Gastrocnemius medialis (tissue), 4 donors: ENCODE results near the gene COMMD8.

Source experiments
- POLR2A ChIP-seq, 2 donors: fragments of 450-650 bp; IDR thresholded peaks; one replicate each; pipeline ENCODE4 v1.6.1; 2017; ENCODE audit warnings: antibody characterized with exemption in 2 of 2, mild to moderate bottlenecking in 2 of 2, moderate library complexity in 2 of 2
- TF ChIP-seq, protein P1 (sequence below), 5 experiments: fragments of 450-650 bp in 3 of 5; fragments of 200-600 bp in 2 of 5; sonication (generic) in 2 of 5; IDR thresholded peaks in 4 of 5; conservative IDR thresholded peaks in 1 of 5; 1 replicate in 4 of 5; 2 replicates in 1 of 5; pipeline ENCODE4 v1.5.1; 2016 to 2019; ENCODE audit warnings: antibody characterized with exemption in 5 of 5, mild to moderate bottlenecking in 3 of 5, moderate library complexity in 3 of 5

GRCh38 chr4:47500776-47501175, 37.3 kb upstream of the COMMD8 start:
- no peak for TF ChIP-seq POLR2A (IDR thresholded peaks at IDR 0.05)
- TF ChIP-seq, protein P1, sequence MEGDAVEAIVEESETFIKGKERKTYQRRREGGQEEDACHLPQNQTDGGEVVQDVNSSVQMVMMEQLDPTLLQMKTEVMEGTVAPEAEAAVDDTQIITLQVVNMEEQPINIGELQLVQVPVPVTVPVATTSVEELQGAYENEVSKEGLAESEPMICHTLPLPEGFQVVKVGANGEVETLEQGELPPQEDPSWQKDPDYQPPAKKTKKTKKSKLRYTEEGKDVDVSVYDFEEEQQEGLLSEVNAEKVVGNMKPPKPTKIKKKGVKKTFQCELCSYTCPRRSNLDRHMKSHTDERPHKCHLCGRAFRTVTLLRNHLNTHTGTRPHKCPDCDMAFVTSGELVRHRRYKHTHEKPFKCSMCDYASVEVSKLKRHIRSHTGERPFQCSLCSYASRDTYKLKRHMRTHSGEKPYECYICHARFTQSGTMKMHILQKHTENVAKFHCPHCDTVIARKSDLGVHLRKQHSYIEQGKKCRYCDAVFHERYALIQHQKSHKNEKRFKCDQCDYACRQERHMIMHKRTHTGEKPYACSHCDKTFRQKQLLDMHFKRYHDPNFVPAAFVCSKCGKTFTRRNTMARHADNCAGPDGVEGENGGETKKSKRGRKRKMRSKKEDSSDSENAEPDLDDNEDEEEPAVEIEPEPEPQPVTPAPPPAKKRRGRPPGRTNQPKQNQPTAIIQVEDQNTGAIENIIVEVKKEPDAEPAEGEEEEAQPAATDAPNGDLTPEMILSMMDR (IDR thresholded peaks at IDR 0.05 in 4 of 5, conservative IDR thresholded peaks at IDR 0.05 in 1 of 5): no peak
